ENCODE measurements around the gene GJB3.

DNA sequence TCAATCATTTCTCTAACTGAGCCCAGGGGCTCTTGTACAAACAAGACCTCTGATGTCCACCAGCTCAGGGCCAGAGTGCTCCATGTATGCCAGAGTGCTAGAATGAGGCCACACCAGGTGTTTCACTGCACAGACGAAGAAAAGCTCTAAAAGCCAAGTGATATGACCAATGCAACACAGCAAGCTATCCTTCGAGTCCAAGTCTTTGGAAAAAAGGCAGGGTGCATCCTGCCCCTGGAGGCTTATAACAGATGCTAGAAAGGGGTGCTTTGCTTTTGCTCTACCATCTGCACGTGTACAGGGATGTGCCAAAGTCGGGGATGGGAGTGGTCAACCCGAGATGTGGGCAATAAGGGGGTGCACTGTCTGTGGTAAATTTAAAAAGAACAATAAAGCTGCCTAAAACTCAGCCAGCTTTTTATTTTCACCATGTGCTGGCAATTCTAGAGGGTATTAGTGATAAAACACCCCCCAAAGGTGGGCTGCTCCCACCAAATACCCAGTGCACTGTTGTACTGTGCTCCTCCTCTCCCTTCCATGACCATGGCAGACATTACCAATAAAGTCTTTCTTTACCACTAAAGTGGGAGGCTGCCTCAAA lies 46.4 kb downstream of the GJB3 start:
- no peak for TF ChIP-seq POLR2AphosphoS2 (conservative IDR thresholded peaks at IDR 0.05; ENCODE audit: low read length)
- TF ChIP-seq, protein P1, sequence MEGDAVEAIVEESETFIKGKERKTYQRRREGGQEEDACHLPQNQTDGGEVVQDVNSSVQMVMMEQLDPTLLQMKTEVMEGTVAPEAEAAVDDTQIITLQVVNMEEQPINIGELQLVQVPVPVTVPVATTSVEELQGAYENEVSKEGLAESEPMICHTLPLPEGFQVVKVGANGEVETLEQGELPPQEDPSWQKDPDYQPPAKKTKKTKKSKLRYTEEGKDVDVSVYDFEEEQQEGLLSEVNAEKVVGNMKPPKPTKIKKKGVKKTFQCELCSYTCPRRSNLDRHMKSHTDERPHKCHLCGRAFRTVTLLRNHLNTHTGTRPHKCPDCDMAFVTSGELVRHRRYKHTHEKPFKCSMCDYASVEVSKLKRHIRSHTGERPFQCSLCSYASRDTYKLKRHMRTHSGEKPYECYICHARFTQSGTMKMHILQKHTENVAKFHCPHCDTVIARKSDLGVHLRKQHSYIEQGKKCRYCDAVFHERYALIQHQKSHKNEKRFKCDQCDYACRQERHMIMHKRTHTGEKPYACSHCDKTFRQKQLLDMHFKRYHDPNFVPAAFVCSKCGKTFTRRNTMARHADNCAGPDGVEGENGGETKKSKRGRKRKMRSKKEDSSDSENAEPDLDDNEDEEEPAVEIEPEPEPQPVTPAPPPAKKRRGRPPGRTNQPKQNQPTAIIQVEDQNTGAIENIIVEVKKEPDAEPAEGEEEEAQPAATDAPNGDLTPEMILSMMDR (IDR thresholded peaks at IDR 0.05) = no peak
